NCI-H526 treated with DMSO at 0.1 percent for 48 hours (cell line): ENCODE measurements around the gene SMIM27.

Source experiments
- DNase-seq: peaks from one replicate; lab custom pipeline; 2025; lab: John Stamatoyannopoulos, UW

The SMIM27 gene

DNA sequence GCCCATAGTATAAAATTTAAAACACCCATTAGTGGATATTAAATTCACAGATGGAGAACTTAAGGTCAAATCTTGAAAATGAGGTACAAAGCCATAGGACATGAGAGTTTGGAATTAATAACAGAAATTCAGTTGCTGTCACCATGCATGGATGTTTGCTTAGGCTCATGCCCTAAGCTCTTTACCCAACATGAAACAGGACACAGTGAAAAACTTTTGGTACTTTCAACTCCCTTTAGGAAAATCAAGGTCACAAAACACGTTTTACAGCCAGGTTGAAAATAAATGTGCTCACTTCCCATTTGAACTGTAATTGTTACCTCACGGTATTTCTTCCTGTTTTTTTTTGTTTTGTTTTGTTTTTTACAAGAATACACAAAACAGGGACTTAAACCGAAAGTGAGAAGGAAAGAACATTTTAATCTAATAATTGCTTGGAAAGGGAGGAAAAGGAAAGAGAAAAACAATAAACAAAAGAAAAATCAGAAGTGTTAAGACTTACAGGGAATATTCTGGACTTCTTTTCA, 6.3 kb downstream of the SMIM27 start:
- DNase-seq = no peak

DNA sequence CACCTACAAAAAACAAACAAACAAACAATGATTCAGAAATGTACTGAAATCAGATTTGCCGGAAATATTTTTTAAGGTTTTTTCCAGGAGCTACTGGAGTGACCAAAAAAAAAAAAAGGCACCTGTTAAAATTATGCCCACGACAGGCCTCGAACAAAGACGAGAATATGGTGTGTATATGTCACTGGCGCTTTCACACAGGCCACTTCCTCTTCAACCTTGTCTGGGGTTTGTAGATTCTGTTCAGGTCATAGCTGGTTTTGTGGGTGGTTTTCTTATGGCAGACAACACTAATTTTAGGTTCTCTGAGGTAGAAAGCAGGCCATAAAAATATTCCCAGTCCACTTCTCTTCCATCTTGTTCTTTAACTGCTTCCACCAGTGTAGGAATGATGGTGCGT, 13.8 kb downstream of the SMIM27 start:
- DNase-seq = no peak

DNA sequence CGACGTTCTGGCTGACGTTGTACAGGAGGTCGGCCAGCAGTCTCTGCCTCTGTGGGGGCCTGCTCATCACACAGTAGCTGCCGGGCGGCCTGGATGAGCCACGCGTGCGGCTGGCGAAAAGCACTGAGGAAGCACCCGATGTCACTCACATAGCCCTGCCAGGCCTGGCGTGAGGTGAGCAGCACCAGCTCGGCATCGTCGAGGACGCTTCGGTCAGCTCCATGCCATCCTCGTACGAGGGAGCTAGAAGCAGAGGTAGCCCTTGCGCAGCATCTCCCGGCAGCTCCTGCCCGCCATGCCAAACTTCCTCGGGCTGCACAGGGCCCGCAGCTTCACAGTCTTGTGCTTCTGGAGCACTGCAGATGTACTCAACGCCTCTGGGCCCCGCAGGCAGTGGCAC, 14.6 kb downstream of the SMIM27 start:
- DNase-seq = no peak

DNA sequence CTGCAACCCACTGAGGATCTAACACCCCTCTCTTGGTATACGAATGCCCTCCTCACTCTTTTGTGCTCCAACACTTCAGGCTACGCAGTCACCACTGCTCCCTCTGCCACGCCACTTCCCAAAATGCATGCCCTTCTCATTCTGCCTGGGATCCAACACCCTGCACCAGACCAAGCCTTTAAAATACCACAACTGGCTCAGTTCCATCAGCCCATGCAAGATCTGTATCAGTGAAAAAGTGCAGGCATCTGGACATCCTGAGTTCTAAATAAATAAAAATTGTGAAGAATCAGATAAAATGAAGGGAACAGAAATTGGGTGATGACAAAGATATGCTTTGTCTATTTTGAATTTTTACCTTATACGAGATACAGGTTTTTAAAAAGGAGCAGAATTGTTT, 18.1 kb downstream of the SMIM27 start:
- DNase-seq = no peak

DNA sequence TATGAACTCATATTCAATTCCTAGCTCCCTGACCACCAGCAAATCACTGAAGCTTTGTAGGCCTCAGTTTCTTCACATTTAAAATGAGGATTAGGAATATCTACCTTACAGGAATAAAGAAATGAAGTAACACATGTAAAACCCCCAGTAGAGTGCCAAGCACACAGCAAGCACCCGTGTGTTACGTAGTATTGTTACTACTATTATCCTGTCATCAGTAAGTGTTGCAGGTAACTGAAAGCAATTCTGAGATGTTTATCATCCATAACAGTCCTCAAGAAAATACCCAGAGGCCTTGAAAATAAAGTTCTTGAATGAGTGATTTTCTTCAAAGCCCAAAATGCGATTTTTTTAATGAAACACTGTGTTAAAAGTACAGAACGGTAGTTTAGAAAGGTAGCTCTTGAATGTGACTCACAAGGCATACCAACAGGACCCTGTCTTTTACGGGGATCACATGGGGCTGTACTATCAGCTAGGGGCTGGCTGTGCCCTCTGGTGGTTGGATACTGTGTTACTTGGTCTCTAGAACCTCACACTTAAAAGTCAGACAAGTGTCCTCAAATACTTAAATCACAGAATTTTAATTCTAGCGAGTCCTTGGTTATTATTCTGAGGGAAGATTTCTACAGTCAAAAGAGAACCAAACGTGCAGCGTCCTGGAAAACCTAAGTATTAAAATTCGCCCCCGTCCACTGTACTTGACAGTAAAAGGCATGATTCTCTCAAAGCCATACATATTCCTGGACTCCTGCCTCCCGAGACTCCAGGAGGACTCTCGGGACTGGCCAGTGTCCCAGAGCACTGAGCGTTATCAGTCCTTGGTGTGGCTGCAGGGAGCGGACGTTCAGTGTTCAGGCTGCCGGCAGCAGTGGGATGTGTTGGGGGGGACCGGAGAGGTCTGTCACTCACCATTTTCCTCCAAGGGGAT, 20.1 kb downstream of the SMIM27 start:
- DNase-seq = peak; percentile 67

DNA sequence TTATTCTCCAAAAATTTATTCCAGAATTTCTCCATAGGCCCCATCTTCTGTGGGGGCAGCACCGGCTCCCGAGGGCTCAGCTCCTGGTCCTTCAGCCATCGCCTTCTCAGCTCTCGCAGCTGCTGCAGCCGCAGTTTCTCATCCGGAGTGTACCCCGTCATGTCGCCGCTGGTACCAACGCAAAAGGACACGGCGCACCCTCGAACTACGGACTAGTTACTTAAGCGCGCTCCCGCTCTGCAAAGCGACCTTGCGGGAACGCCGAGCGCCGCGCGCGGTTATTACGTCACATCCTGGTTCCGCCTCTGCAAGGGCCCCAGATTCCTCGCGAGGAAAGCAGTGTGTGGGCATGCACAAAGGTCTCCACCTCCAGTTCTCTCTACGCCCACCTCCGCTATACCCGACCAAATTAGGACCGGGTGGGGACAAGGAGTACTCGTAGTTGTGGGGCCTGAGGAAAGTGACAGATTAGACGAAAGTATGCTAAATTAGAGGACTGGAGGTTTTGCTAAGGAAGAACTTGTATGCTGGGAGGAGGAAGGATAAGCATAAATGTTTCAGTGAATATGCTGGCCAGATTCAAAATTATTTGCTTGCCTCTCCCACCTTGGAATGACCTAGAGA, 20.9 kb downstream of the SMIM27 start, which contains the start of gene NDUFB6:
Gene NDUFB6, minus strand, starts transcription at position 260 of the 624 bp plus-strand sequence. Its CDS starts 99 bp downstream, at position 161.
- peak; percentile 87 for DNase-seq

DNA sequence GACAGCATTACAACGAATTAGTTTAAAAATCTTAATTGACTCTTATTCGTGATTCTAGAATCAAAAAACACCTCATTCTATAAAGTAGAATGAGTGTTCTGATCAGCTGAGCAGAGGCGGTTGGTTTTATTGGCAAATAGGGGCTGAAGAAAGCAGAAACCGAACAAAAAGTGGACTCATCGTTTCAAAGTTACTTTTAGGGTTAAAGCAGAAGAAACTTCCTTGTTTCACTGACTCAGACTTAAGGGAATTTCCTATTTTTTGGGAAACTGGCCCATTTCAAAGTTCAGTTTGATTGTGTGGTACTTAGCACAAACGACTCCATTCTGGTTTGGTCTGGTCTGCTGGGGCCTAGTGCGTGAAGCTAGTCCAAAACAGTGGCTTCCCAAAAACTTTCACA, 21.7 kb downstream of the SMIM27 start:
- no peak for DNase-seq

DNA sequence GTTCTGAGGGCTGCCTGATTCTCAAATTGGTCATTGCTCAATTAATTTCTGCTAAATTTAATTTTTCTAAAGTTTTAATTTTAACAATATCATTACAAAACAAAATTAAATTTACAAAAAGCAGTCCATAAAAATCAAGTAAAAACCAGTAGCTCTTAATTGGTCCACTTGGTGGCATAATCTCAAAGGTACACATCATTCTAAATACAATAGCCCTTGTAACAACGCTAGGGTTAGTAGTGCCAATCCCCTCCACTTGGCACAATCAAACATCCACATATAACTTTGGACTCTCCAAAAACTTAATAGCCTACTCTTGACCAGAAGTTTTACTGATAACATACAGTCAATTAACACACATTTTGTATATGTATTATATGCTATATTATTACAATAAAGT, 22.7 kb downstream of the SMIM27 start:
- DNase-seq = no peak

DNA sequence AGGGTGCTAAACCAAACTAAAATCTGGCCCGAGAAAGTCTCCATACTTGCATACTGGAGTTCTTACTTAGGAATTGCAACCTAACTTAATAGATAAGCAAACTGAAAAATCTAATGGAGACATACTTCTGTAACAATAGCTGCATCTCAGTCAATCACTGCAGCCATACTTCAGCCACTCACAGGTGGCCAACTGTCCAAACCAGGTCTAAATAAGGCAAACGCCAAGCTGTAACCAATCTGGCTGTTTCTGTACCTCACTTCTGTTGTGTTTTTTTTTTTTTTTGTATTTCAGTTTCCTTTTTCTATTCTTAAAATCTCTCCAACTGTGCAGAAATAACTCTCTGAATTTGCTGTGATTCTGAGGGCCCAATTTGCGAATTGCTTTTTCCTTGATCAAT, 25.2 kb downstream of the SMIM27 start:
- no peak for DNase-seq

DNA sequence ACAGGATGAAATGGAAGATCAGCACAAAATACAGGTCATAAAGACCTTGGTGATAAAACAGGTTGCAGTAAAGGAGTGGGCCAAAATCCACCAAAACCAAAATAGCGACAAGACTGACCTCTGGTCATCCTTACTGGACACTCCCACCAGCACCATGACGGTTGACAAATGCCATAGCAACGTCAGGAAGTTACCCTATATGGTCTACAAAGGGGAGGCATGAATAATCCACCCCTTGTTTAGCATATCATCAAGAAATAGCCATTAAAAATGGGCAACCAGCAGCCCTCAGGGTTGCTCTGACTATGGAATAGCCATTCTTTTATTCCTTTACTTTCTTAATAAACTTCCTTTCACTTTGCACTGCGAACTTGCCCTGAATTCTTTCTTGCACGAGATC, 26.8 kb downstream of the SMIM27 start:
- no peak for DNase-seq

DNA sequence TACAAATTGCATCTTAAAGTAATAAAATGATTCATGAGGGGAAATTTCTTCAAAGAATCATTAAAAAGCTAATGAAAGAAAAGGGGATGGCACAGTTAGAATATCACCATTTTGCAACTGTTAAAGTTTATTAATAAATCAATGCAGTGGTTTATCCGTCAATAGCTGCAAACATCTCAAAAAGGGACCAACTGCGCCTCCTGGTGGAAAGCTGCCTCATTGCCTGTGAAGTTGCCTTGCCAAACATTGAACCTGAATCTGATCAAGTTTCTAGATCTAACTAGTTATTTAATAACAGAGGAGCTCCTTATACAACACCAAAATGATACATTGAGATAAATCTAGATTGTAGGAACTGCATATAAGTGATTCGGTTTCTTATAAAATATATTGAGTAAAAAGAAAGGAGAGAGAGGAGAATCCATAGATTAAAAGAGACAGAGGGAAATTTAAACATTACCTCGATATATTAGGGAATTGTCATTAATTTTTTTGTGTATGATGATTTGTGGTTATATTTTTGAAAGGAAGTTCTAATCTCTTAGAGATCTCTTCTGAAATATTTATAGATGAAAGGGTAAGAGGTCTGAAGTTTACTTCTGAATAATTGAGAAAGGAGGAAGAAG, 27.7 kb downstream of the SMIM27 start:
- DNase-seq = peak; percentile 21

DNA sequence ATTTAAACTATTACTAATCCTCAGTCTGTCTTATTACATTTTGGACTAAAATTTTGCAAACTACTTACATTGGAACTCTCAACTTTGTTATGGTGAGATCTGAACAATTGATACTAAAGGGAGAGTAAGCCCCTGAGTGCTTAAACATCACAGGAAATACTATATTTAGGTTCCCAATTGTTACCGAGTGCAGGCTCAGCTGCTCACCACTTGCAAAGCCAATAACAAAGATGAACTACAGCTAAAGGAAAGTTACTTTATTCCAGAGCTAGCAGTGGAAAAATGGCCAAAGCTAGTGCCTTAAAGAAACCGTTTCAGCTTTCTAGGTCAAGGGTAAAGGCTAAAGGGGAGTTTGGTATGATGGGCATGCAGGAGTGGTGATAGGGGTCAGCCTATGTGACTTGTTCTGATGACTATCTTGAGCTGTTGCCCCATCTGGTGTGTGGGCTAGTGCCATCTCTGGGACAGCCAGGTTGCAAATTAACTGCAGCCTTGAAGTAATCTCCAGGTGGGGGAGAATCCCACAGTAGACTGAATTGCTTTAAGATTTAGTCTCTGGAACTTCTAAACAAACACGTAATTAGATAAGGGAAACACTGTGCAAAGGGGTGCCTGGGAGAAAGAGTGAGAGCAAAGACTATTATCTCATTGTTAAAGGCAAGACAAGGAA, 28.6 kb downstream of the SMIM27 start:
- DNase-seq = no peak

DNA sequence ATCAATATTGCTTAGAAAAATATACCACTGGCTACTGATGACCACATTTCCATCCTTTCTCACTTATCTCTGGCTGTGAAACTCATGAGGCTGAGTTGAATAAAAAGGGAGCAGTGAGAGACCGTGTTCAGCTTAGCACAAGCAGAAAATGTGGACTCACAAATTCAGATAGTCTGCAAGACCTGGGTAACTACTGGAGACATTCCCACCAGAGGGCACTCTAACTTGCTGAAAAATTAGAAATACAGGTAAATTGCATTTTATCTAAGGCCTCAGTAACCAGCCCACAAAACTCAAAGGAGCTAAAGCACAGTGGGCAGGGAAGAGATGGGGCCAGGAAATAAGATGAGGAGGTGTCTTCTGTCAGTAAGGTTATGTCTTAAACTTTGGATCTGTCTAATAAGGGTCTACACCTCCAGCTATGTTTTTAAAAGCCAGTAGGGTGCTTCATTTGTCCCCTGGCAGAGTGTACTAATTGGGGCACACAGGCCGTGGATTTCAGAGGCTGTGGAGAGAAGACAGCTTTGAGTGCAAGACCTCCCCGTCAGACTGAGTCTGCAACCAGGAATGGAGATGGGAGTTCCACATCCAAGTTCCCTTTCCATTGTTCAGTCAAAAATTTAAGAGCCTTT, 29.5 kb downstream of the SMIM27 start:
- peak; percentile 36 for DNase-seq

DNA sequence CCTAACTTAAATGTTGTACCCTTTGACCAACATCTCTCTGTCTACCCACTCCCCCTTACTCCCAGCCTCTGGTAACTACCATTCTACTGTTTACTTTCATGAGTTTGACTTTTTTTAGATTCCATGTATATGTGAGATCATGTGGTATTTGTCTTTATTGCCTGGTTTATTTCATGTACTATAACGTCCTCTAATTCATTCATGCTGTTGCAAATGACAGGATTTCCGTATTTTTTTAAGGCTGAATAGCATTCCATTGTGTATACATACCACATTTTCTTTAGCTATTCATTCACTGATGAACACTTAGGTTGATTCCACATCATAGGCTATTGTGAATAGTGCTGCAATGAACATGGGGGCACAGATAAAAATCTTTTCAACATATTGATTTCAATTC, 32.7 kb downstream of the SMIM27 start:
- DNase-seq = no peak

DNA sequence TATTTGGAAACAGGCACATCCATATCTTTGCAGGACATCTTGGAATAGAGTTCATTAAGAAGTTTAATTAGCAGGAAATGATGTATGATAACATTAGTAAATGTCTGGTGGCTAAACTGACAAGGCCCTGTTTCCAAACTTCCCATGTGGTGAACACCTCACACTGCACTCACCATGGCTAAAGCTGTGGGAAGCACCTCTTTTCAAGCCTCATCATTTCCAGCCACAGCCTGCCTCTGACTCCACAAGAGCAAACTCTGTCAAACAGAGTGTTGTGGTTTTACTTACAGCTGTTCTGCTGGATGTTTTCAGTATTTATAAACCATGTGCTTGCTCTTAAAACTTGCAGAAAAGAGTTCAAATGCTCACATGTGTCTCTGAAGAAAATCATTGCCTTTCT, 35.8 kb downstream of the SMIM27 start:
- DNase-seq = no peak

DNA sequence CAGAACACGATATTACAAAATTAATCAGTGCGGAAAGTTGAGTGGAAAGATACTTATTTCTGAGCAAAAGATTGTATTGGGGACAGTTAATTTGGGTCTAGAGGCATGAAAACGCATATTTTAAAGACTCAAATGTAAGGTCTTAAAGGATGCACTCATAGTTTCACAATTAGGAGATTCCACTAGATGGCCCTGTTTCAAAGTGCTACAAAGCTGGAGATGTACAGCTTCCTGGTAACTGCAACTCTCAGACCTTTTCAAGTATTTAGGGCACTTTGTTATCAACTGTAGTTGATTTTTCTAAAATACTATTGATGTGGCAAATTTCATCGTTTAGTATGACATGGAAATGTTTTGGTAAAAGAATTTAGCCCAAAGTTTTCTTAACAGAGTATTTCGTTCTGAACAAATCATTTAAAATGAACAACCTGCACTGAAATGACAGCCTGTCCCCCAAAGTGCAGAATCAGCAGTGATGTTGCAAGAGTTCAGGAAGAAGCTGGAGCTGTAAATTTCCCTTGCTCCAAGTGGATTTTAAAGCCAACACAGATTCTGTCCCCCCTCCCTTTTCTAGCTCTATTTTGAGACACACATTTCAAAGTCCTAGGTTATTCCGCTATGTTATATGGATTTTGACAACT, 37.1 kb downstream of the SMIM27 start:
- DNase-seq = peak; percentile 23

DNA sequence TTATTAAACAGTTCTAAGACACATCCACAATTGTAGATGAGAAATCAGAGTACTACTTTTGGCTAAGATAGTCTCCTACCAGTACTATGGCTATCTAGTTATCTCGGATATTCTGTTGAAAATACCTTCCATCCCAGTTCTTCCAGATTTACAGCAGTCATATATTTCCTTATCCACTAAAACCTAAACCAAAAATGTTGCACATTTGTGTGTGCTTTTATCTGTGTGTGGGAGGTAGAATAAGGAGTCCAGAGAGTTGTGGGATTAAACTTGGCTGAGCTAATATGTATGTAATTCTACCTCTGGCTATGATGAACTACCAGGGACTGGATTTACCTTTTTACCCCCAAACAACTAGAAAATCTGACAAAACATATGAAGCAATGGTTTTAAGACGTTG, 38.3 kb downstream of the SMIM27 start:
- no peak for DNase-seq

DNA sequence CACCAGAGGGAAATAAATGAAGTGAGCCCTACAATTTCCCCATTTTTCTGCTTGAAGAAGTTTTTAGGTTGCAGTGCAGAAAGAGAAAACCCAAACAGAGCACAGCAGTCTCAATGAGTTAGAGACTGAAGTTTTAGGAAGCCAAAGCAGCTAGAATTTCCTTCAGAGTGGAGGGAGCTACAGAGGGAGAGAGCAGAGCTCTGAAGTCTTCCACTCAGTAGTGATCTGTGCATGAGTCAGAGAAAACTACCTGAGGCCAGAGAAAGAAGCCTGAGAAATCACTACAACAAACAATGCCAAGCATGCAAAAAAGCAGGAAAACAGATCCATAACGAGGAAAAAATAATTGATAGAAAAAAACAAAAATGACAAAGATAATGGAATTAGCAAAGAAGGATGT, 38.8 kb downstream of the SMIM27 start:
- DNase-seq = no peak

DNA sequence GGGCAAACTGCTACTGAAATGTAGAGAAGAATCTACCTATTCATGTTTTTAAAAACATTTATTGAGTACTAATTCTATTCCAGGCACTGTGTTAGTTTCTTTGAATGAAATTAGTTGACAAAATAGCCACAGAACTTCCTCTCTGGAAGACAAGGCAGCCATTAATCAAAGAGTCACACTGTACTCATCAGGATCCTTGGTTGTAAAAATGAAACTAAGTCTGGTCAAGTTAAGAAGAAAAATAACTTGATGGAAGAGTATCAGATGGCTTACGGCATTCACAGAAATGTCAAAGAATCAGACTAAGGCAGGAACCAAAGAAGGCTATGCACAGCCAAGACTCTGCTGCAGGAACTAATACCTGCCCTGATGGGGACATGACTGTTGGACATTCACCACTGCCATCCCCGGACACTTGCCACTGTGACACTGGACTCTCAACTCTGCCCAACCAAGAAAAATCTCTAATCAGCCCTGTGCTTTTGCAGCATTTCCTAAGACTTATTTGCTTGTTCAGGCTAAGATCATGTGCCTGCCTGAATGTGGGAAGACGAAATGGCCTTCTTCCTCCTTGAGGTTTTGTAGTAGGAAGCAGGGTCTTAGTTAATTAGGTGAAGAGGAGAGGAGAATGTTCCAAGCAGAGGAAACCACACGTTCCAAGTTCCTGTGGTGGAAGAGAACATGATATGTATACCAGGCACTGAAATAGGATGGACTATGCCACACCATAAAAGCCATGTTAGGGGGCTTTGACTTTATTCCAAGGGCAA, 44.2 kb downstream of the SMIM27 start:
- DNase-seq = no peak

DNA sequence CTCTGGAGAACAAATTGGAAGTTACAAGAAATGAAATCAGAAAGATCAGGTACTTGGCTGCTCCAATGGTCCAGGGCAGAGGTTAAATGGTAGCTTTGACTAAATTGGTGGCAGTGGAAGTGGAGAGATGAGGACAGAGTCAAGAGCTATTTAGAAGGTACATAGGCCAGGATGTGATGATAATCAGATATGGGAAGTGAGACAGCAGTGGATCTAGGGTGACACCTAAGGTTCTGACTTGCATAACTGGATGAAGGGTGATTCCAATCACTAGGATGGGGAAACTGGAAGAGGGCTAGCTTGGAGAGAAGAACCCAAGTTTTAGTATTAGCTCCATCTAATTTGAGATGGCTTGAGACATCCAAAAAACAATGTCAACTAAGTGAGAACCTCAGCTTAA, 44.8 kb downstream of the SMIM27 start:
- DNase-seq = no peak
